GM21526 (cell line): ENCODE data around the gene VPS26B.
"Not testable (repeated sequence)": the region's sequence is repeated elsewhere in the genome, so short reads cannot be mapped to it uniquely, and the experiment has no call there.

Experiments used
- ATAC-seq: cut with Tn5 transposase; IDR thresholded peaks from one replicate; pipeline ENCODE4 v1.9.1; 2021; ENCODE audit warnings: moderate library complexity; ENCODE audit not compliant: unreplicated experiment, low FRiP score

Gene VPS26B

GRCh38 chr11:134276396-134277182 lies 52.1 kb downstream of the VPS26B start:
- peak; percentile 29 for ATAC-seq

GRCh38 chr11:134277183-134278001 lies 52.9 kb downstream of the VPS26B start:
- ATAC-seq, result no peak

GRCh38 chr11:134278356-134278755 lies 53.9 kb downstream of the VPS26B start:
- no peak for ATAC-seq

GRCh38 chr11:134281635-134282034 lies 57.2 kb downstream of the VPS26B start:
- not testable (repeated sequence) for ATAC-seq

- no peak for ATAC-seq
Observed at GRCh38 chr11:134282121-134283045, 57.9 kb downstream of the VPS26B start.

GRCh38 chr11:134283461-134284230 lies 59.2 kb downstream of the VPS26B start:
- ATAC-seq, result no peak

- not testable (repeated sequence) for ATAC-seq
Observed at GRCh38 chr11:134284349-134284748, 59.9 kb downstream of the VPS26B start.

GRCh38 chr11:134287561-134287960 lies 63.1 kb downstream of the VPS26B start:
- ATAC-seq, result no peak

- ATAC-seq, result no peak
Observed at GRCh38 chr11:134288486-134288885, 64.0 kb downstream of the VPS26B start.

GRCh38 chr11:134289167-134289566 lies 64.7 kb downstream of the VPS26B start:
- no peak for ATAC-seq

- no peak for ATAC-seq
Observed at GRCh38 chr11:134289789-134290188, 65.3 kb downstream of the VPS26B start.

- no peak for ATAC-seq
Observed at GRCh38 chr11:134290646-134291045, 66.2 kb downstream of the VPS26B start.

GRCh38 chr11:134291196-134291595 lies 66.7 kb downstream of the VPS26B start:
- ATAC-seq, result no peak

- no peak for ATAC-seq
Observed at GRCh38 chr11:134292661-134293060, 68.2 kb downstream of the VPS26B start.

GRCh38 chr11:134293119-134294113 lies 68.9 kb downstream of the VPS26B start:
- ATAC-seq, result no peak

- ATAC-seq, result no peak
Observed at GRCh38 chr11:134294664-134295063, 70.2 kb downstream of the VPS26B start.
